ENCODE data around the gene ELOVL3.

GRCh38 chr10:102266670-102267069 lies 40.6 kb downstream of the ELOVL3 start:
- TF ChIP-seq TAF1 (IDR thresholded peaks at IDR 0.05; ENCODE audit: borderline replicate concordance, insufficient read depth, low read length) (no peak), POLR2AphosphoS5 (IDR thresholded peaks at IDR 0.05; ENCODE audit: low read depth, low read length) (no peak), SIN3A (IDR thresholded peaks at IDR 0.05; ENCODE audit: borderline replicate concordance, insufficient read depth, low read length) (no peak), REST (IDR thresholded peaks at IDR 0.05; ENCODE audit: insufficient read depth in 1 of 2, low read depth in 2 of 2, low read length in 2 of 2) (no peak)
